Esophagus muscularis mucosa (tissue), 3 donors: ENCODE measurements around the gene FEV.

Experiments
- POLR2A ChIP-seq: fragments of 450-650 bp; IDR thresholded peaks from one replicate; pipeline ENCODE4 v1.6.1; 2017; ENCODE audit warnings: antibody characterized with exemption, moderate library complexity, mild to moderate bottlenecking, low read depth
- TF ChIP-seq, protein P1 (sequence below), 3 experiments: fragments of 200-600 bp in 2 of 3; fragments of 450-650 bp in 1 of 3; sonication (generic) in 2 of 3; IDR thresholded peaks; one replicate each; pipeline ENCODE4 v1.5.1; 2017 to 2019; ENCODE audit warnings: antibody characterized with exemption in 3 of 3, mild to moderate bottlenecking in 2 of 3, moderate library complexity in 1 of 3

DNA sequence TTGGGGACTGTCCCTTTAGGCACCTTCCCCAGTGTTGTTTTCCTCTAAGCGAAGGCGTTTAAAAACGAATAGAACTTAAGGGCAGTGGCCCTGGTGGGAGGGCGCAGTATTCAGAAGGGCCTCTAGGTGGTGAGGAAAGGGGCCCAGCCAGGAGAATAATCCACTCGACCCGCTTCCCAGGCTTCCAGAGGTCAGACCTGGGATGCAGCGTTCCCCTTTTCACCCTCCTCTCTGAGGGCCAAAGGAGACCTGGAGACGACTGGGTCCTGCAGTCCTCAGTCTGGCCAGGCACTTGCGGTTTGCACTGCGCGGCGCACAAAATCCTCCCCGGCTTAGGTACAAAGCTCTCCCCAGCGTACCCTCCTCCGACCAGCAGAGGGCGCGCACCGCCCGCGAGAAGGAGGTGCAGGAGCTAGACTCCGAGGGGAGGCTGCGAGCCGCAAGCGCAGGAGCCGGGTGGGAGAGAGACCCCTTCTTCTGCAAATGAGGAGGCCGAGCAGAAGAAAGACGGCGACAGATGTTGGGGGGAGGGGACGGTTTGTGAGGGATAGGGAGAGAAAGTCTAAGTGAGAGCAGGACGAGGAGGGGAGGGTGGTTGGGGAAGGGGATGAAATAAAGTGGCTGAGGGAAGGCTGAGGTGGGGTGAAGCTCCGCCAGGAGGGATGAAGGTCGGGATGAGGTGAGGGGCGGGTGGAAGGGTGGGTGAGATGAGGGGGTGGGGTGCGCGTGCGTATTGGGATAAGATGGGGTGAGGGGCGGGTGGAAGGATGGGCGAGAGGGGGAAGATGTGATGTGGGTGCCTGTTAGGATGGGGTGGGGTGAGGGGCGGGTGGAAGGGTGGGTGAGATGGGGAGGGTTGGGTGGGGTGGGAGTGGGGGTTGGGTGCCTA is 4.9 kb downstream of the FEV start:
- TF ChIP-seq, protein P1, sequence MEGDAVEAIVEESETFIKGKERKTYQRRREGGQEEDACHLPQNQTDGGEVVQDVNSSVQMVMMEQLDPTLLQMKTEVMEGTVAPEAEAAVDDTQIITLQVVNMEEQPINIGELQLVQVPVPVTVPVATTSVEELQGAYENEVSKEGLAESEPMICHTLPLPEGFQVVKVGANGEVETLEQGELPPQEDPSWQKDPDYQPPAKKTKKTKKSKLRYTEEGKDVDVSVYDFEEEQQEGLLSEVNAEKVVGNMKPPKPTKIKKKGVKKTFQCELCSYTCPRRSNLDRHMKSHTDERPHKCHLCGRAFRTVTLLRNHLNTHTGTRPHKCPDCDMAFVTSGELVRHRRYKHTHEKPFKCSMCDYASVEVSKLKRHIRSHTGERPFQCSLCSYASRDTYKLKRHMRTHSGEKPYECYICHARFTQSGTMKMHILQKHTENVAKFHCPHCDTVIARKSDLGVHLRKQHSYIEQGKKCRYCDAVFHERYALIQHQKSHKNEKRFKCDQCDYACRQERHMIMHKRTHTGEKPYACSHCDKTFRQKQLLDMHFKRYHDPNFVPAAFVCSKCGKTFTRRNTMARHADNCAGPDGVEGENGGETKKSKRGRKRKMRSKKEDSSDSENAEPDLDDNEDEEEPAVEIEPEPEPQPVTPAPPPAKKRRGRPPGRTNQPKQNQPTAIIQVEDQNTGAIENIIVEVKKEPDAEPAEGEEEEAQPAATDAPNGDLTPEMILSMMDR (IDR thresholded peaks at IDR 0.05) = peak; percentile 74 to 90 (median 89)
- no peak for TF ChIP-seq POLR2A
